Measurements from ENCODE around the gene PPP1R26. TPM values are rescaled to one million over a fixed set of nuclear protein-coding genes. Genes with fewer than 3 reads are reported as not detected.

The PPP1R26 gene
- total and polyA plus RNA-seq, 9 of the 15 experiments (the other 6 are each of a cell fraction or from before 2014, with no cell fraction given): 0.77 to 26.8 (median 9.3) TPM

GRCh38 chr9:135492886-135493669 lies 13.5 kb downstream of the PPP1R26 start:
- FAIRE-seq (no peak), DNase-seq (ENCODE audit: extremely low read depth in 1 of 4, low spot score in 3 of 4) (no peak), ATAC-seq (no peak)
- peaks cover 2 to 12% of the 10 kb centered on the region in 2 experiments; a peak in 2 of 5 replicates for H3K4me1 ChIP-seq (replicated peaks in 1 of 2; ENCODE audit: control insufficient read depth in 2 of 2, insufficient read depth in 2 of 2, low read length in 2 of 2)
- POLR2A ChIA-PET: no interaction called here
- peaks cover 7% of the 10 kb centered on the region; the same call in 1 of the 3 replicates for H3K36me3 ChIP-seq (ENCODE audit: control insufficient read depth, insufficient read depth, low read length)
- in situ Hi-C loops (cut with MboI): no loop called here
- no peak overlapping the region for H3K27ac ChIP-seq (ENCODE audit: extremely low read depth, low read depth, low read length)
- peak overlapping the region in 1 of 2 experiments; percentile 45; a peak in 1 of 4 replicates for H3K9ac ChIP-seq (ENCODE audit: insufficient read depth in 1 of 2, low read depth in 2 of 2, low read length in 2 of 2)
- H4K20me1 ChIP-seq (replicated peaks; ENCODE audit: control insufficient read depth, insufficient read depth, low read length): no peaks in the 10 kb centered on the region
- no peaks in the 10 kb centered on the region for H3K9me3 ChIP-seq (replicated peaks; ENCODE audit: control insufficient read depth, insufficient read depth, low read depth, low read length)
- no peak overlapping the region for H3K4me2 ChIP-seq (ENCODE audit: insufficient read depth, low read length)
- intact Hi-C loops (cut with micrococcal nuclease): no loop called here
- BruUV-seq (replicated peaks): no TSS peak
- no peaks in the 10 kb centered on the region for H3K79me2 ChIP-seq (ENCODE audit: control insufficient read depth, insufficient read depth, low read length)
- H3K4me3 ChIP-seq: no peak overlapping the region
- H3K27me3 ChIP-seq (ENCODE audit: control insufficient read depth in 2 of 2, insufficient read depth in 2 of 2, low read length in 2 of 2): no peaks in the 10 kb centered on the region
- H3K9me1 ChIP-seq (ENCODE audit: control insufficient read depth, insufficient read depth, low read length): no peaks in the 10 kb centered on the region
- H2AFZ ChIP-seq (ENCODE audit: low read depth, low read length): no peak overlapping the region
- 62% methylated on average over 27 of the region's 27 CpGs for WGBS (ENCODE audit: insufficient coverage, low coverage, missing lambda C conversion rate)
- CTCF ChIA-PET (ENCODE audit: low intra/inter-chr PET ratio): no interaction called here
- TF ChIP-seq MBD1 (CRISPR knock-in tag; IDR thresholded peaks at IDR 0.05): no peak
- no peak for TF ChIP-seq TOE1 (IDR thresholded peaks at IDR 0.05; ENCODE audit: borderline replicate concordance)
- no peak for TF ChIP-seq TOE1 (CRISPR knock-in tag; IDR thresholded peaks at IDR 0.05; ENCODE audit: borderline replicate concordance, low read depth)
- no peak for TF ChIP-seq ZNF445 (CRISPR knock-in tag; IDR thresholded peaks at IDR 0.05; ENCODE audit: low read depth)
- TF ChIP-seq, protein P1, sequence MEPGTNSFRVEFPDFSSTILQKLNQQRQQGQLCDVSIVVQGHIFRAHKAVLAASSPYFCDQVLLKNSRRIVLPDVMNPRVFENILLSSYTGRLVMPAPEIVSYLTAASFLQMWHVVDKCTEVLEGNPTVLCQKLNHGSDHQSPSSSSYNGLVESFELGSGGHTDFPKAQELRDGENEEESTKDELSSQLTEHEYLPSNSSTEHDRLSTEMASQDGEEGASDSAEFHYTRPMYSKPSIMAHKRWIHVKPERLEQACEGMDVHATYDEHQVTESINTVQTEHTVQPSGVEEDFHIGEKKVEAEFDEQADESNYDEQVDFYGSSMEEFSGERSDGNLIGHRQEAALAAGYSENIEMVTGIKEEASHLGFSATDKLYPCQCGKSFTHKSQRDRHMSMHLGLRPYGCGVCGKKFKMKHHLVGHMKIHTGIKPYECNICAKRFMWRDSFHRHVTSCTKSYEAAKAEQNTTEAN (CRISPR knock-in tag; IDR thresholded peaks at IDR 0.05): no peak
- TF ChIP-seq CTBP1 (IDR thresholded peaks at IDR 0.05; ENCODE audit: borderline replicate concordance): no peak
- TF ChIP-seq NCOR1 (IDR thresholded peaks at IDR 0.05): no peak
- TF ChIP-seq MTA1 (IDR thresholded peaks at IDR 0.05; ENCODE audit: borderline replicate concordance): no peak
- no peak for TF ChIP-seq FOXA3 (CRISPR knock-in tag; conservative IDR thresholded peaks at IDR 0.05 in 1 of 2, IDR thresholded peaks at IDR 0.05 in 1 of 2)
- no peak for TF ChIP-seq ZNF347 (CRISPR knock-in tag; IDR thresholded peaks at IDR 0.05; ENCODE audit: low read depth)
- TF ChIP-seq, protein P2, sequence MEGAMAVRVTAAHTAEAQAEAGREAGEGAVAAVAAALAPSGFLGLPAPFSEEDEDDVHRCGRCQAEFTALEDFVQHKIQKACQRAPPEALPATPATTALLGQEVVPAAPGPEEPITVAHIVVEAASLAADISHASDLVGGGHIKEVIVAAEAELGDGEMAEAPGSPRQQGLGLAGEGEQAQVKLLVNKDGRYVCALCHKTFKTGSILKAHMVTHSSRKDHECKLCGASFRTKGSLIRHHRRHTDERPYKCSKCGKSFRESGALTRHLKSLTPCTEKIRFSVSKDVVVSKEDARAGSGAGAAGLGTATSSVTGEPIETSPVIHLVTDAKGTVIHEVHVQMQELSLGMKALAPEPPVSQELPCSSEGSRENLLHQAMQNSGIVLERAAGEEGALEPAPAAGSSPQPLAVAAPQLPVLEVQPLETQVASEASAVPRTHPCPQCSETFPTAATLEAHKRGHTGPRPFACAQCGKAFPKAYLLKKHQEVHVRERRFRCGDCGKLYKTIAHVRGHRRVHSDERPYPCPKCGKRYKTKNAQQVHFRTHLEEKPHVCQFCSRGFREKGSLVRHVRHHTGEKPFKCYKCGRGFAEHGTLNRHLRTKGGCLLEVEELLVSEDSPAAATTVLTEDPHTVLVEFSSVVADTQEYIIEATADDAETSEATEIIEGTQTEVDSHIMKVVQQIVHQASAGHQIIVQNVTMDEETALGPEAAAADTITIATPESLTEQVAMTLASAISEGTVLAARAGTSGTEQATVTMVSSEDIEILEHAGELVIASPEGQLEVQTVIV (CRISPR knock-in tag; IDR thresholded peaks at IDR 0.05; ENCODE audit: borderline replicate concordance): no peak
- TF ChIP-seq, protein P3, sequence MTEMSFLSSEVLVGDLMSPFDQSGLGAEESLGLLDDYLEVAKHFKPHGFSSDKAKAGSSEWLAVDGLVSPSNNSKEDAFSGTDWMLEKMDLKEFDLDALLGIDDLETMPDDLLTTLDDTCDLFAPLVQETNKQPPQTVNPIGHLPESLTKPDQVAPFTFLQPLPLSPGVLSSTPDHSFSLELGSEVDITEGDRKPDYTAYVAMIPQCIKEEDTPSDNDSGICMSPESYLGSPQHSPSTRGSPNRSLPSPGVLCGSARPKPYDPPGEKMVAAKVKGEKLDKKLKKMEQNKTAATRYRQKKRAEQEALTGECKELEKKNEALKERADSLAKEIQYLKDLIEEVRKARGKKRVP (CRISPR knock-in tag; IDR thresholded peaks at IDR 0.05): no peak
- TF ChIP-seq HOMEZ (CRISPR knock-in tag; IDR thresholded peaks at IDR 0.05): no peak

All from K562 (cell line).